H1 (cell line): ENCODE measurements around the gene MTX2. TPM values are rescaled to one million over a fixed set of nuclear protein-coding genes. Genes with fewer than 3 reads are reported as not detected.

Source experiments
- BRCA1 ChIP-seq: IDR thresholded peaks from 2 replicates; pipeline ENCODE4 v1.6.1; 2012; ENCODE audit warnings: low read depth, low read length, improper control_type of control experiment
- CHD7 ChIP-seq: fragments of 300-600 bp; sonication (generic); IDR thresholded peaks from 2 replicates; pipeline ENCODE4 v1.7.1; 2012; ENCODE audit warnings: low read length, moderate library complexity, mild to moderate bottlenecking, inconsistent platforms; ENCODE audit not compliant: insufficient replicate concordance
- CREB1 ChIP-seq: IDR thresholded peaks from 2 replicates; pipeline ENCODE4 v1.6.1; 2012; ENCODE audit warnings: inconsistent platforms
- EGR1 ChIP-seq: IDR thresholded peaks from 2 replicates; pipeline ENCODE4 v1.6.1; 2011; ENCODE audit warnings: low read depth, low read length, borderline replicate concordance
- MAX ChIP-seq: IDR thresholded peaks from 2 replicates; pipeline ENCODE4 v1.6.1; 2012; ENCODE audit warnings: inconsistent platforms
- RFX5 ChIP-seq: IDR thresholded peaks from 2 replicates; pipeline ENCODE4 v1.6.1; 2011; ENCODE audit warnings: low read depth, low read length, improper control_type of control experiment, borderline replicate concordance
- polyA plus RNA-seq, 7 experiments: library from polyadenylated mRNA; depleted of rRNA in 3 of 7; stranded (reverse) in 5 of 7; unstranded in 2 of 7; fragments of >200 nt in 5 of 7; fragments of 200-250 nt in 2 of 7; gene quantifications; 1 replicate in 5 of 7; 2 replicates in 1 of 7; 4 replicates in 1 of 7; pipeline versions ENCODE4 v1.2.1 to v1.2.3, GENCODE V29; 2011 to 2013; ENCODE audit warnings: missing spikeins in 2 of 7, mixed read lengths in 2 of 7
- total RNA-seq: library from RNA; stranded (reverse); fragmentation: NEBNext Ultra II Directional; extraction: Animal tissue kit (Norgen Biotek cat#: 25700); gene quantifications from 2 replicates; pipeline ENCODE4 v1.2.1, GENCODE V29; 2021

The MTX2 gene
- total and polyA plus RNA-seq, 2 of the 8 experiments (the other 6 are each of a cell fraction or from before 2014, with no cell fraction given): 33.5 to 38.3 TPM

DNA sequence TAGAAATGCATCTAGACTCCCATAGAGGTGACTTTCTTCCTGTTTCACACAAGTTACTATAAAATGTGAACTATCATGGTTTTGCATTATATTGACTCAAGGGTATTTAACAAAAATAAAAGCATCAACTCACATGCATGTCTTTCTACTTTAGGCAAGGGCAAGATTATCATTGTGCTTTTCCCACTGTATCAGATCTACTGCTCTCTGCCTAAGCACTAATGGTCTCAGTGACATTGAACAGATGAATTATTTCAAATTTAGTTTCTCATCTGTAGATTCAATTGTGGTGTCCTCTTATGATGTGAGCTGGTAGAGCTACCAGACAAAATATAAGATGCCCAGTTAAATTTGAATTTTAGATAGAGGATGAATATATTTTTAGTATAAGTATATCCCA lies 113.9 kb downstream of the MTX2 start (continued):
- TF ChIP-seq CHD7: no peak
- TF ChIP-seq EGR1: no peak
- TF ChIP-seq BRCA1: no peak
- TF ChIP-seq MAX: no peak
- TF ChIP-seq RFX5: no peak
- no peak for TF ChIP-seq CREB1
